Bronchial epithelial cell (primary cell): ENCODE measurements around the gene BEGAIN. TPM values are rescaled to one million over a fixed set of nuclear protein-coding genes. Genes with fewer than 3 reads are reported as not detected.

Experiments
- DNase-seq: peaks from one replicate; pipeline ENCODE4 v3.0.0-alpha.2; 2010; ENCODE audit warnings: low read depth
- FAIRE-seq: peaks from 2 replicates; lab custom pipeline; 2011; peaks lifted over from hg19 to GRCh38; lab: Jason Lieb, UNC
- H3K27me3 ChIP-seq: 2 replicates; pipeline ENCODE4 v1.5.1; 2011; ENCODE audit warnings: low read length; ENCODE audit not compliant: control insufficient read depth, insufficient read depth
- H3K36me3 ChIP-seq: 2 replicates; pipeline ENCODE4 v1.5.1; 2011; ENCODE audit warnings: low read length; ENCODE audit not compliant: control insufficient read depth, insufficient read depth
- H3K4me3 ChIP-seq: 2 replicates; pipeline ENCODE4 v1.5.1; 2011; ENCODE audit warnings: mild to moderate bottlenecking, low read depth, low read length, control low read depth
- CTCF ChIP-seq: IDR thresholded peaks from 2 replicates; pipeline ENCODE4 v1.5.1; 2011; ENCODE audit warnings: mild to moderate bottlenecking, moderate library complexity, low read length, control low read depth, inconsistent platforms; ENCODE audit not compliant: insufficient read depth, severe bottlenecking
- total RNA-seq: library from RNA; depleted of rRNA; stranded (reverse); fragments of >200 nt; gene quantifications from 2 replicates; pipeline ENCODE4 v1.2.1, GENCODE V29; 2014

Gene BEGAIN
- total RNA-seq, 1 donor from 2014 or later, result 1.1 TPM

- Histone ChIP-seq H3K4me3 (no peak overlapping the region), H3K36me3 (no peaks in the 10 kb centered on the region), H3K27me3 (peaks cover 22% of the 10 kb centered on the region)
- DNase-seq, result no peak
- FAIRE-seq, result no peak
- TF ChIP-seq CTCF, result no peak
Measured at GRCh38 chr14:100571837-100572236, 15.4 kb downstream of the BEGAIN start.

DNA sequence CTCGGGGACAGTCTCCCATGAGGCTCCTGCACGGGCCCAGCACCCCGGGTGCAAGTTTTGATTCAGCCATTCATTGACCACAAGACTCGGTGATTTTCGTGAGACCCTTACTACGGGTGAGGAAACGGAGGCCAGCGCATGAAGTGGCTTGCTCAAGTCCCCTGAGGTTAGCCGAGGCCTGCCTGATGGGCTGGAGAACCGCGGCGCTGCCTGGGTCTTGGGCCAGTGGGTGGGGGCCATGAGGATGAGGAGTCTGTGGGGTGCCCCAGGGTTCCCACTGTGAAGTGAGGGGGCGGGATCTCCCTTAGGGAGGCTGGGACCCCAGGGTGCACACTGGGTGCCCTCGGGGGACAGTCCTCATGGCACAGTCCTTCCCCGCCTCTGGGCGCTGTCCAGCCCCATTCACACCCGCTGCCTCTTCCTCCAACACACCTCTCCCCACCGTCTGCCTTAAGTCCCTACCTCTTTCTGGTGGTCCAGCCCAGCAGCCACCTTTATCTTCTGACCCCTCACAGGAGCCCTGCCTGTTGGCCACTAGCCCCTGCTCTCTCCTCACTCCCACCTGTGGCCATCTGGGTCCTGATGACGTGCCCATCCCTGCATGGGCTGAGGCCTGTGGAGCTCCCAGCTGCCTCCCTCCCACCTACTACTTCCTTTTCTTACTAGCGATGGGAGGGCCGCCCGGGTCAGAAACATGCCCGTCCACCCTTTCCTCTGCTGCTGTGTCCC, 16.3 kb downstream of the BEGAIN start:
- DNase-seq, result no peak
- H3K36me3 ChIP-seq, result no peaks in the 10 kb centered on the region
- TF ChIP-seq CTCF, result no peak
- FAIRE-seq, result no peak
- peaks cover 23% of the 10 kb centered on the region for H3K27me3 ChIP-seq
- no peak overlapping the region for H3K4me3 ChIP-seq

- DNase-seq (no peak), FAIRE-seq (no peak)
- no peak for TF ChIP-seq CTCF
- Histone ChIP-seq H3K4me3 (no peak overlapping the region), H3K36me3 (no peaks in the 10 kb centered on the region), H3K27me3 (peaks cover 27% of the 10 kb centered on the region)
Measured at GRCh38 chr14:100569734-100570286, 17.4 kb downstream of the BEGAIN start.

DNA sequence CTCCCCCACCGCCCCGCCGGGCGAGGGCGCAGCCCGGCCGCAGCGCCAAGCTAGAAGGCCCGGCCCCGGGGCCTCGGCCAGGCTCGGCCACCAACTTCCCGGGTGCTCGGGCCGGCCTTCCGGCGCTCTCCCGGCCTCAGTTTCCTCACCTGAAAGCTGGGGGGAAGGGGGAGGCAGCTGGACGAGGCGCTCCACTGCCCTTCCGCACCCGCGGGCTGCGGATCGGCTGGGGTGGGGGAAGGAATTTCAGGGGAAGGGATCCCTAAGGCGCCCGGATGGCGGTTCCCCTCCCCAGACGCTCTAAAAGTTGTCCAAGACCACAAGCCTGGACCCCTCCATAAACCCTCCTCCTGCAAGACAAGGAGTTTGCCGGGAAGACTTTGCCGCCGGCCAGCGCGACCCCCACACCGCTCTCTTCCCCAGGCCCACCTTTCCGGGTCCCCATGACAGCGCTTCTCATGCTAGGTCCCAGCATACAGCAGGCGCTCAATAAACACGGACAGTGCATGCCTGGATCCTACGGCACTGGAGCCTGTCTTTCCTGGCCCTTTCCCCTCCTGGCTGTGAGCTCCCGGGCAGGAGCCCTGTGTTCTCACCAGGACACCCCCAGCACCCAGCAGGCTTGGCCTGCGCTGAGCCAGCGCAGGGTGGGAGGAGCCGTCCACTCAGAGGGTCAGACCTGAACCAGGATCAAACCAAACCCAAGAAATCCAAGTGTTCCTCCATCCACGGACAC, 18.1 kb downstream of the BEGAIN start:
- TF ChIP-seq CTCF, result no peak
- no peaks in the 10 kb centered on the region for H3K36me3 ChIP-seq
- FAIRE-seq (no peak), DNase-seq (no peak)
- peaks cover 27% of the 10 kb centered on the region for H3K27me3 ChIP-seq
- H3K4me3 ChIP-seq, result no peak overlapping the region

DNA sequence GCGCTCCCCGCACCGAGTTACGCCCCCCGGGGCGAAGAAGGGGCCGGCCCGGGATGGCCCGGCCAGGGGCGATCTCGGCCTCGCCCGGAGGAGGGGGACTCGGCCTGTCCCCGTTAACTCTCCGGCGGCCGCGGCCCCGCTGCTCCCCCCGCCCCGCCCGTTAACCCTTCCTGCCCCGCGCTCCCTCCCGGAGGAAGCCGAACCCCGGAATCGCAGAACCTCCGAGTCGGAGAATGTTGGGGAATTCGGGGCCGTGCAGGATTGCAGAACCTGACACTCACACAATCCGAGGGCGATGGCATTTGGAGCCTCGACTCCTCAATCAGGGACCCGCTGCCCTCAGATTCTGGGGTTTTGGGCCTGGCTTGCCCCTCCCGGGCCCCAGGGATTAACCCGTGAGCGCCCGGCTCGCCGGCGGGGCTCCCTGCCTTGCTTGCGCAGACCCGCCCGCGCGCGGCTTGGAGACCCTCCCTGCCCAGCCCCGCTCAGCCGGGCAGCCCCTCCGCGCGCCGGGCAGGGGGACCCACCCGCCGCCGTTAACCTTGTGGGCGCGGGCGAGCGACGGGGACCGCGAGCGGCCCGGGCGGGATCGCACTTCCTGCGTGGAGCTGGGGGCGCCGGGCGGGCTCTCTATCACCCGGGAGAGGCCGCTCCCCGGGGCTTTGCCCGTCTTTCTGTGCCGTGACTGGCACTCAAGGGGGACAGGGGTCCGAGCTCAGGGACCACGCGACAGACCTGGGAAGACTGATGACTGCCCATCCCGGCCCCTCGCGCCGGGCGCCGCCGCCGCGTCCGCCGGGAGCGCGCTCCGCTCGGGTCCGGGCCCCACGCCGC, 18.8 kb downstream of the BEGAIN start:
- FAIRE-seq (no peak), DNase-seq (no peak)
- Histone ChIP-seq H3K27me3 (peaks cover 24% of the 10 kb centered on the region), H3K4me3 (peak overlapping the region; percentile 14), H3K36me3 (no peaks in the 10 kb centered on the region)
- no peak for TF ChIP-seq CTCF
